Omental fat pad (tissue), 4 donors: ENCODE data around the gene UBE2O. TPM values are rescaled to one million over a fixed set of nuclear protein-coding genes. Genes with fewer than 3 reads are reported as not detected.

ENCODE experiments used
- ATAC-seq: fragments of 150-250 bp; one replicate; pipeline ENCODE4 v1.9.1; 2016; ENCODE audit warnings: mild to moderate bottlenecking, moderate library complexity; ENCODE audit not compliant: low FRiP score
- DNase-seq: peaks from one replicate; pipeline ENCODE4 v3.0.0-alpha.2; 2019; ENCODE audit warnings: low spot score
- total RNA-seq, 4 donors: library from RNA; depleted of rRNA; stranded (reverse); fragments of >200 nt; gene quantifications; one replicate each; pipeline ENCODE4 v1.1.0, GENCODE V29; 2016
- TF ChIP-seq, protein P1 (sequence below), 3 donors: fragments of 450-650 bp; IDR thresholded peaks; one replicate each; pipeline ENCODE4 v1.5.1; 2016 to 2017; ENCODE audit warnings: antibody characterized with exemption in 3 of 3, mild to moderate bottlenecking in 3 of 3, moderate library complexity in 2 of 3

Gene UBE2O
- total RNA-seq, 4 donors from 2014 or later, result 12.5 to 27.5 (median 20.0) TPM

DNA sequence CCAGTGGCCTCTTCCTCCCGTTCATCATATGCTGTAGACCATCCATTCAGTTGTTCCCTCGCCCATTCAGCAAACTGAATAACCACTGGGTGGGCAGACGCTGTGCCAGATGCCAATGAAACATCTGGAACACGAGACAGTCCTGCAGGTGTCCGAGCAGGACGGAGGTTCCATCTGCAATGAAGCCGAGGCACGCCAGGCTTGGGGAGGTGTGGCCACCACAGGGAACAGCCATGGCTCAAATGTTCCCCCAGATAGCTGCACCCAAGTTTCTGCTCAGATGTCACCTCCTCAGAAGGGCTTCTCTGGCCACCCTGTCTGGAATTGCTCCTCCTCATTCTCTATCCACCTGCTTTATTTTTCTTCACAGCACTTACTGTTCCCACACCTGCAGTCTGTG, 30.5 kb downstream of the UBE2O start:
- DNase-seq, result no peak
- ATAC-seq, result no peak
- TF ChIP-seq, protein P1, sequence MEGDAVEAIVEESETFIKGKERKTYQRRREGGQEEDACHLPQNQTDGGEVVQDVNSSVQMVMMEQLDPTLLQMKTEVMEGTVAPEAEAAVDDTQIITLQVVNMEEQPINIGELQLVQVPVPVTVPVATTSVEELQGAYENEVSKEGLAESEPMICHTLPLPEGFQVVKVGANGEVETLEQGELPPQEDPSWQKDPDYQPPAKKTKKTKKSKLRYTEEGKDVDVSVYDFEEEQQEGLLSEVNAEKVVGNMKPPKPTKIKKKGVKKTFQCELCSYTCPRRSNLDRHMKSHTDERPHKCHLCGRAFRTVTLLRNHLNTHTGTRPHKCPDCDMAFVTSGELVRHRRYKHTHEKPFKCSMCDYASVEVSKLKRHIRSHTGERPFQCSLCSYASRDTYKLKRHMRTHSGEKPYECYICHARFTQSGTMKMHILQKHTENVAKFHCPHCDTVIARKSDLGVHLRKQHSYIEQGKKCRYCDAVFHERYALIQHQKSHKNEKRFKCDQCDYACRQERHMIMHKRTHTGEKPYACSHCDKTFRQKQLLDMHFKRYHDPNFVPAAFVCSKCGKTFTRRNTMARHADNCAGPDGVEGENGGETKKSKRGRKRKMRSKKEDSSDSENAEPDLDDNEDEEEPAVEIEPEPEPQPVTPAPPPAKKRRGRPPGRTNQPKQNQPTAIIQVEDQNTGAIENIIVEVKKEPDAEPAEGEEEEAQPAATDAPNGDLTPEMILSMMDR (IDR thresholded peaks at IDR 0.05), result no peak

DNA sequence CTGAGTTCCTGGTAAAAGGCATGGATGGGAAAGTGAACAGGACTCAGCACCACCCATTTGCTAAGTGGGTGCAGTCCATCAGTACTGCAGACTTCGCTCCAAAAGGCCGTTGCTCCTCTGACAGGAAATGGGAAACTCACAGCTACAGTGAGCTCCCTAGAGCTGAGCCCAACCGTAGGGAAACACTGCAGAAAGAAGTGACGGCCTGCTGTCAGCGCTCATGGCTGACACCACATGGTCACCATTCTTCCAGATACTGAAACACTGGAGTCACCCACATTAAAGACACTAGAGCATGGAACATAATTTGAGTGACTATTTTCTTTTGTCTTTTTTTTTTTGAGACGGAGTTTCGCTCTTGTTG, 31.9 kb downstream of the UBE2O start:
- no peak for ATAC-seq
- TF ChIP-seq, protein P1 (IDR thresholded peaks at IDR 0.05), result no peak
- no peak for DNase-seq

DNA sequence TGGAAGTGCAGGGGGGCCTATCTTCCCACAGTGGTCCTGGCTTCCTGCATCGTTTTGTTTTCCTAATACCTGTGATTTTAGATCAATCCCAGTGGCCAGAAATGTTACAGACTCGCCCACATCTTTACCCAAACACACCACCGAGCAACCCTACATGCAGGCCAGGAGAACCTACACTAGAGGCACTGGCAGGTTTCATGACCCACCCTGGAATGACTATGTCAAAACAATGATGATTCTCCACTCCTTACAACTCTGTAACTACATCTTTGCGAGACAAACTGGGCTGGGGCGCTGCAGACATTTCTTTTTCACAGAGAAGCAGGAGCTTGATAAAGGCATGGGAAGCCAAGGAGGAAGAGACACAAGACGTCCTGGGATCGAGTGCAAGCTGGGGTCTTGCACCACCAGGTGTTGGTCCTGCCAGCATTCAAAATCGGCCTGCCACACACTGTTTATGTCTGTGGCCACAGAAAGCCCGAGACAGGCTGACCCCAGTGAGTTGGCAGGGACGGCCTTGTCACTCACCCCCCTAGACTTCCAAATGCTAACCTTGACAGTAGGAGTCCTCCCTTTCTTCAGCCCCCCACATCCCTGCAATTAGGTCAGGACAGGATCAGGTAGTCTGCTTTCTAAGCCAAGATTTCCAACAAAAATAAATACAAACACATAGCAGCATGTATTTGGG, 32.5 kb downstream of the UBE2O start:
- TF ChIP-seq, protein P1 (IDR thresholded peaks at IDR 0.05), result no peak
- DNase-seq (no peak), ATAC-seq (no peak)

DNA sequence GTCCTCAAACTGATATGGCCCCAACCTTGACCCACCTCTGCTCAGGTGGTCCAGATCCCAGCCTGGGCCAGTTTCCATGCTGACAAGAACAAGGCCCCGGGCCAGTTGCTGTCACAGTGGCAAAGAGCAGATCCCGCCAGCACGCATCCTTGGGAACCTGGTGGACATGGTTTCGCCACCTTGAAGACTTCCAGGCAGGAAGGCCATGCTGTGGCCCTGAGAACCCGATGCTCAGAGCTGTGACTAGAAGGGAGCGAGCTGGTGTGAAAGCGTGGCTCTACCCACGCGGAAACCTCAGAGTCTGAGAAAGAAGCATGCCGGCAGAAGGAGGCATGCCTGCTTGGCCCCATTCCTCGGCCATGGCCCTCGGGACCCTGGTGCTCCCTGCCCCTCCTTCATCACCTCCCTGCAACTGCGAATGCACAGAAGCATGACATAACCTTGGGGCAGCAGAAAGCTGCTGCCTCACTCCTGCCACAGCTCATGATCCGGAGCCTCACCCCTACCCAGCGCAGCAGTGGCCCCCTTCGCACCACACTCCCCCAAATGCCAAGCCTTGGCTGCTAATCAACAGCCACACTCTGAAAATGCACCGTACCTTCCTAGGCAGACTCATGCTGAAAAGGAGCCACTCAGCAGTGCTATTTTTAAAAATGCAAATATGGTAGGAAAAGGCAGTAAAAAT, 33.2 kb downstream of the UBE2O start:
- no peak for DNase-seq
- TF ChIP-seq, protein P1 (IDR thresholded peaks at IDR 0.05), result no peak
- no peak for ATAC-seq

DNA sequence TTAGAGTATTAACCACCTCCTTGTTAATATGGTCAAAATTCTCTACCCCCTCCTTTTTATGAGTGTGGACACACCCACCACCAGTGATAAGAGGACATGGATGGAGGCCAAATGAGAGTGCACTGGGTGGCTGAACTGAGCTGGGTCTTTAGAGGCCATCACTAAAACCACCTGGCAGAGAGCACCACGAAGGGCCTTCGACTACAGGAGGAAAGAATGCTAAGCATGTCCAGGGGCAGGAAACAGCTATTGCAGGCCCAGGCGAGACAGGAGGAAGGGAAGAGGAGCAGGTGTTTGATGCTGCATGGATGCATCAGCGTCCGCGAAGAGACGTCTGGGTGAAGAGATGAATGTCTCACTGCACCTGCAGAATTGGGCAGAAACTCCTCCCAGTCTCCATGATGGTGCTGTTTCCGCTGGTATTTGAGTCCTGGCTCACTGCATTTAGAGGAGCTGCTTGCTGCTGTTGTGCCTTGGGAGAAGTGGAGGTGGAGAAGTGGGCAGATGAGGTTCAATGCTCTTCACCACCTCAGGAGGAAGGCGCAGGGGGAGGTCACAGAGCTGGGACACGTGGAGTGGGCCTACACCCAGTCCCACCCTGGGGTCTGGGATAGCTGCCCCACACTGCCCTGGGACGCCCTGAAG, 35.3 kb downstream of the UBE2O start:
- ATAC-seq (no peak), DNase-seq (no peak)

DNA sequence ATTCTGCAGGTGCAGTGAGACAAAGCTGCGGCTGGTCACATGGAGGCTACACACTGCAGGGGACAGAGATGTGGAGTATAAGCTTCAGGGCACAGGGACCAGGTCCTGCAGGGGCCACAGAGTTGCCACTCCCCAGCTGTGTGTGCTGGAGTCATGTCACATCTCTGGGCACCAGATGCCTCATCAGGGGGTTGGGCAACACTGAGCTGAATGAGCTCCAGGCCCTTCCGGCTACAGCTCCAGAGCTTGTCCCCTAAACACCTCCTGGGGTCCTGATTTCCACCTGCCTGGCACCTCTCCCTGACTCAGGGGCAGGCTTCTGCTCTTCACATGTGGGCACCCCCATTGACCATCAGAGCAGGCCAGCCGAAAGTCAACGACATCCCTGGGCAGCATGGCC, 36.1 kb downstream of the UBE2O start:
- TF ChIP-seq, protein P1 (IDR thresholded peaks at IDR 0.05), result no peak
- no peak for ATAC-seq
- no peak for DNase-seq

More for the DNA sequence above, 35.3 kb downstream of the UBE2O start:
- TF ChIP-seq, protein P1 (IDR thresholded peaks at IDR 0.05), result no peak
